Activated CD8-positive, alpha-beta memory T cell treated with anti-CD3 and anti-CD28 coated beads, Interleukin-2, amount 10 ng/mL, durations not matched to agents 7 days and 5 days (primary cell): Measurements from ENCODE around the gene ZBTB21. TPM values are rescaled to one million over a fixed set of nuclear protein-coding genes. Genes with fewer than 3 reads are reported as not detected.

ENCODE experiments used
- ATAC-seq: fragments of 150-1000 bp; cut with Tn5 transposase; one replicate; pipeline ENCODE4 v1.10.0; 2021; ENCODE audit warnings: moderate library complexity
- CTCF ChIA-PET: fragments of 350-600 bp; sonication (Branson Sonifier 250); formaldehyde crosslinking; loops from one replicate; lab custom pipeline; 2021; ENCODE audit warnings: antibody characterized with exemption; lab: Charles Lee
- DNase-seq: peaks from one replicate; pipeline ENCODE4 v3.0.0-alpha.2; 2020
- H3K27ac Mint-ChIP-seq: one replicate; pipeline ENCODE4 v1.8.0; 2021; ENCODE audit warnings: mild to moderate bottlenecking, mixed read lengths
- H3K27me3 Mint-ChIP-seq: one replicate; pipeline ENCODE4 v1.8.0; 2021; ENCODE audit warnings: mixed read lengths
- H3K36me3 Mint-ChIP-seq: one replicate; pipeline ENCODE4 v1.8.0; 2021; ENCODE audit warnings: mild to moderate bottlenecking, mixed read lengths
- H3K4me1 Mint-ChIP-seq: one replicate; pipeline ENCODE4 v1.8.0; 2021; ENCODE audit warnings: mixed read lengths
- H3K4me3 Mint-ChIP-seq: one replicate; pipeline ENCODE4 v1.8.0; 2021; ENCODE audit warnings: mild to moderate bottlenecking, moderate library complexity, mixed read lengths
- H3K9me3 Mint-ChIP-seq: one replicate; pipeline ENCODE4 v1.8.0; 2022; ENCODE audit warnings: low read depth, mixed read lengths
- total RNA-seq, 2 experiments: library from RNA; stranded (reverse); gene quantifications; one replicate each; pipeline ENCODE4 v1.2.3, GENCODE V29; 2021

Gene ZBTB21
- total RNA-seq, 2 experiments from 2014 or later: 14.2 to 16.3 TPM

DNA sequence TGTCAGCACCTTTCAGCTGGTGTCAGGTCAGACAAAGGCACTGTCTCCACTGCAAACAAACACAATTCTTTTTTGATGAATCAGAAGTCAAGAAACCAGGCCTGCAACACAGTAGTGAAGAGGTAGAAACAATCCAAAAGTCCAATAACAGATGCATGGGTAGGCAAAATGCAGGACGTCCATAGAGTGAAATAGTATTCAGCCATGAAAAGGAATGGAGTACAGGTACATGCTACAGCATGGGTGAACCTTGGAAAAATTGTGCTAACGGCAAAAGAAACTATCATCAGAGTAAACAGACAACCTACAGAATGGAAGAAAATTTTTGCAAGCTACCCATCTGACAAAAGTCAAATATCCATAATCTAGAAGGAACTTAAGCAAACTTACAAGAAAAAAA, 26.2 kb upstream of the ZBTB21 start:
- CTCF ChIA-PET: no interaction called here
- Mint-ChIP-seq H3K4me1 (no peaks in the 10 kb centered on the region), H3K9me3 (no peaks in the 10 kb centered on the region), H3K36me3 (no peaks in the 10 kb centered on the region), H3K27me3 (peaks cover 2% of the 10 kb centered on the region), H3K4me3 (no peak overlapping the region), H3K27ac (no peak overlapping the region)
- no peak for DNase-seq
- no peak for ATAC-seq

DNA sequence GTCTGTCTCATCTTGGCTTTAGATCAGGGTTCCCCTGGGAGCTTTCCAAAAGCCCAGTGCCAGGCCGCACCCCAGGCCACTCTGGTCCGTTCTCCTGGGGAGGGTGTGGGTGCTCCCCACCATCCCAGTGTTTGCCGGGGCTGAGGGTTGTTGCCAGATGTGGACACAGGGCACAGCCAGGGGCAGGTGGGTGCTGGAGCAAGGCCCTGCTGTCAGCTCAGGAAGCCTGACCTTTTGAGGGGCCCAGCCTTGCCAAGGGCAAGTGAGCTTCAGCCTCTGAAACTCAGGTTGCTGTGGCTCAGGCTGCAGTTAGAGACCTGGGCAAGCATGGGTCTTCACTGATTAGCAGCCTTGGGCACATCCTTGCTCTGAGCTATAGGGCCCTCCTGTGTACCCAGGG, 22.8 kb upstream of the ZBTB21 start:
- DNase-seq: no peak
- no peak overlapping the region for H3K4me3 Mint-ChIP-seq
- H3K27ac Mint-ChIP-seq: no peak overlapping the region
- CTCF ChIA-PET: no interaction called here
- no peaks in the 10 kb centered on the region for H3K36me3 Mint-ChIP-seq
- peaks cover 4% of the 10 kb centered on the region for H3K27me3 Mint-ChIP-seq
- no peaks in the 10 kb centered on the region for H3K9me3 Mint-ChIP-seq
- H3K4me1 Mint-ChIP-seq: no peaks in the 10 kb centered on the region
- ATAC-seq: no peak

DNA sequence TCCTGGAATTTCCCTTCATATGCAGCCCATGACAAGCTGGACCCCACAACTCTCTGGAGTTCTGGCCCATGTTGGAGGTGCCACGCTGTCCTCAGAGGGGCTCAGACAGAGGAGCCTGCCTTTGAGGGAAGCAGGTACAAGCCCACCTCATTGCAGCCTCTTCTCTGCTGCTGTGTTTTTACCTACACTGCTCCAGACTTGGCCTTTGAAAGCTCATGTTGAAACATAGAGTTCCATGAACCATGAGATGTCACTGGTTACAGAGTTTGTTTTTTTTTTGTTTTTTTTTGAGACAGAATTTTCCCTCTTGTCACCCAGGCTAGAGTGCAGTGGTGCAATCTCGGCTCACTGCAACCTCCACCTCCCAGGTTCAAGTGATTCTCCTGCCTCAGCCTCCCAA, 22.1 kb upstream of the ZBTB21 start:
- H3K4me1 Mint-ChIP-seq: no peaks in the 10 kb centered on the region
- ATAC-seq (no peak), DNase-seq (no peak)
- no peak overlapping the region for H3K27ac Mint-ChIP-seq
- H3K4me3 Mint-ChIP-seq: no peak overlapping the region
- H3K36me3 Mint-ChIP-seq: no peaks in the 10 kb centered on the region
- CTCF ChIA-PET: interaction anchor here (1.7 kb wide), 1 partner anchor 13 kb away, joined by 4 read pairs; no protein-coding TSS in a partner anchor
- peaks cover 4% of the 10 kb centered on the region for H3K27me3 Mint-ChIP-seq
- H3K9me3 Mint-ChIP-seq: no peaks in the 10 kb centered on the region

DNA sequence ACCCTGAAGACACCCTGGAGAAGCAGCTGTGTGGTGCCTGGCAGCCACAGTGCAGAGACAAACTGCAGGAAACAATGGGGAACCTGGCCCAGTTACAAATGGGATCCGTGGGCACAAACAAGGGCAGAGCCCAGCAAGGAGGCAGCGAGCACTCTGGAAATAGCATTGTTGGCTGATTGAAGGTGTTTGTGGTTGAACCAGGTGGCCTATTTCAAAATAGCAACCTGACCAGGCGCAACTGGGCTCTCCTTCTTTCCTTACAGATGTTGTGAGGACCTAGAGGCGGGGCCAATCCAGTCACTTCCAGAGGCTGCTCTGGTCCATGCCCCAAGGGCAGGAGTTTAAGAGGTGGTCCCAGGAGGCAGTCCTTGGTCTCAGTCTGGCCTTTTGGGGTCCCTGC, 21.7 kb upstream of the ZBTB21 start:
- Mint-ChIP-seq H3K27ac (no peak overlapping the region), H3K4me1 (no peaks in the 10 kb centered on the region), H3K36me3 (no peaks in the 10 kb centered on the region), H3K27me3 (peaks cover 4% of the 10 kb centered on the region), H3K4me3 (no peak overlapping the region), H3K9me3 (no peaks in the 10 kb centered on the region)
- ATAC-seq (no peak), DNase-seq (no peak)
- CTCF ChIA-PET: interaction anchor here (1.7 kb wide), 1 partner anchor 14 kb away, joined by 4 read pairs; no protein-coding TSS in a partner anchor

DNA sequence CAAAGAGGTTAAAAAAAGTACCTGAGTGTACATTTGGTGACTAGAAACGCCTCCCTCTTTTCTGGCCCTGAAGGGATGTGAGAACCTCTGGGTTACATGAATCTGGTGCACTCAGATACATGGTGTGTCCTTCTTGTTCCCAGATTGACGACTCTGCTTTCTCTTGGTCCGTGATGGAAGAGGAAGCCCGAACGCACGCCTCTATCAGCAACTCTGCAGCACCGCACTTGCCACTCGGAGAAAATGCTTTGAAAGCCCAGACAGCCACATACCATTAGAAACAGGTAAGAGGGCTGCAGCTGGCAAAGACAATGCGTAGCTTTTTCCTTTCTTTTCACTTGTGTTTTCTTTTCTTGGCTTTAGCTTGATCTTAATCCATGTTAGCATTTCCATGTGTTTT, 21.1 kb upstream of the ZBTB21 start:
- CTCF ChIA-PET: interaction anchor here (1.7 kb wide), 1 partner anchor 14 kb away, joined by 4 read pairs; no protein-coding TSS in a partner anchor
- no peaks in the 10 kb centered on the region for H3K36me3 Mint-ChIP-seq
- no peak overlapping the region for H3K27ac Mint-ChIP-seq

DNA sequence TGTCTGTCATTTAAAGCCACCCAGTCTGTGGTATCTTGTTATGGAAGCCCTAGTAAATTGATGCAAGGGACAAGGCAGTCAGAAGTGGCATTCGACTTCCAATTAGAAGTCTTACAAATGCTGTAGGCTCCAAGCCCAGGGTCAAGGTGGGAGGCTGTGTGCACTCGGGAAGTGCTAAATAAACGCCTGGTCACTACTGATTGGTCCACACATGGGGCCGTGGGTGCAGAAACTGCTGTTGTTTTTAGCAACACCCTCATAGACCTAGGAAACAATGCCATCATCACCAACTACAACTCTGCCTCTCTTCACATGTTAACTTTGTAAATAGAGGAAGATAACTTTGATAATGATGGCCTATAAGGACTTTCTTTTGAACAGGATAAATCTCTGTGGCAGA, 20.2 kb upstream of the ZBTB21 start:
- ATAC-seq (no peak), DNase-seq (no peak)
- Mint-ChIP-seq H3K4me1 (no peaks in the 10 kb centered on the region), H3K27ac (no peak overlapping the region), H3K4me3 (no peak overlapping the region), H3K9me3 (no peaks in the 10 kb centered on the region), H3K36me3 (no peaks in the 10 kb centered on the region), H3K27me3 (peaks cover 4% of the 10 kb centered on the region)
- CTCF ChIA-PET: no interaction called here

More for the DNA sequence above, 21.1 kb upstream of the ZBTB21 start:
- no peak for DNase-seq
- H3K4me3 Mint-ChIP-seq: no peak overlapping the region
- ATAC-seq: no peak
- no peaks in the 10 kb centered on the region for H3K4me1 Mint-ChIP-seq
- H3K9me3 Mint-ChIP-seq: no peaks in the 10 kb centered on the region
- H3K27me3 Mint-ChIP-seq: peaks cover 4% of the 10 kb centered on the region

DNA sequence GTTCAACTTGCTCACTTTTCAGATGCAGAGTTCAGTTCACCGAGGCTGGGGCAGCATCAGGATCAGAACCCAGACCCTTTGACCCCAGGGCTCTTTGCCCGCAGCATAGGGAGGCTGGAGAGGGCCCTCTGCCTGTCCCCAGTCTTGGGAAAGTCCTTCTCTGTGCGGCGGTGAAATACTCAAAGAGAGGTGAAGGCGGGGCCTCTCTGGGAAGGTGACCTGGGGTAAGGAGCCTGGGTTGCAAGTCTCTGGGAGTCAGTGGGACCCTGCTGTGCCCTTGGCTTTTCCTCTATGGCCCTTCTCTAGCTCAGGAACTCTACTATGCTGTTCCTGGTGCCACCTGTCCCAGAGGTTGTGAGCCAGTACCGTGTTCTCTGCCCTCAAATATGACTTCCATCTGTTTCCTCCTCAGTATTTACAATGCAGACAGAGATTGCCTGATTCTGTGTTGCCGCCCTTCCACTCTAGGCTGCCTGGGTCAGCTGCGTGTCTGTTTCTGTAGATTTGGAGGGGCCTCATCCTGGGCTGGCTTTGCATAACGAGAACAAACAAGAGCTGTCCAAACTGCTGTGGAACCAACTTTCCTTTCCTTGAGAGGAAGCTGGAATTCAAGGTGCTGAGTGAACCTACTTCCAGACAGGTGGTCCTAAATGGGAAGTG, 18.7 kb upstream of the ZBTB21 start:
- Mint-ChIP-seq H3K27ac (no peak overlapping the region), H3K9me3 (no peaks in the 10 kb centered on the region), H3K36me3 (no peaks in the 10 kb centered on the region), H3K27me3 (peaks cover 4% of the 10 kb centered on the region), H3K4me1 (no peaks in the 10 kb centered on the region), H3K4me3 (no peak overlapping the region)
- no peak for ATAC-seq
- no peak for DNase-seq
- CTCF ChIA-PET: no interaction called here

DNA sequence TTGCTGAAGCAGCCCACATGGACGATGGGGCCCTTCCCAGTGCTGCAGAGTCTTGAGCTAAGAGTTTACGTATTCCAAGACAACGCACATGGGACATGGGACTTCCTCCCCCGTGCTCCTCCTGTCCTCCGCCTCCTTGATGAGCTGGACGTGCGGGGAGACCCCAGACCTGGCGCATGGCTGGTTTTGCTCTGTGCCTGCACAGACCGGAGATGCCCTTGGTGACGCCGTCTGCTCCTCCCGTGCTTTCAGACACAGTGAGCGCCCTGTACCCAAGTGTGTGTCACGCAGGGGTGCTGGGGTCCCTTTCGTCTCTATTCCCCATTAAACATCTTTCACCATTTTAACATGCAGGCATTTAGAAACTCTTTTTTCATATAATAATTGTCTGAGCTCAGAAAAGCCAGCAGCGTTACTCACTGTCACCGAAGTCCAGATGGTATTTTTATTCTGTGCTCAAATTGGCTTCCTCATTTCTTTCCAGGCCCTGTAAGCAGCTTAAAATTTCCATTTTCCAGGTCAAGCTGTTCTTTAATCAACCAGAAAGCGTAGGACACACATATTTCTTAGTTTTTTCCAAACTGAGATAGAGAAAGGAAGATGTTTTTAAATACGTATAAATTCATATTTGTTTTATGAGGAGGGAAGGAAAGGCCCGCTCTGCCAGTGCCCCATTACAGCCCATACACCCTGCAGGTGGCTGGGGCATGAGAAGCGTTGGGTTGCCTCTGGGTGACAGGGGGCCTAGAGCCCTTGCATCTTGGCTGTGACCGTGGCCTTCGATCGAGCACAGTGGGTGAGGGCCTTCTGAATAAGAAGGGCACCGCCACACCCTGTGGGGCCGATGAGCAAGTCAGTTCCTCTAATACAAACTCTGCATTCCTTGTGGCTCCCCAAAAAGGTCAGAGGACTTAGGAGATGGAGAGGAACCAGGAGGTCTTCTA, 17.9 kb upstream of the ZBTB21 start:
- H3K36me3 Mint-ChIP-seq: no peaks in the 10 kb centered on the region
- no peaks in the 10 kb centered on the region for H3K9me3 Mint-ChIP-seq
- CTCF ChIA-PET: no interaction called here
- DNase-seq (no peak), ATAC-seq (no peak)
- no peak overlapping the region for H3K4me3 Mint-ChIP-seq
- peaks cover 4% of the 10 kb centered on the region for H3K27me3 Mint-ChIP-seq
- no peaks in the 10 kb centered on the region for H3K4me1 Mint-ChIP-seq
- no peak overlapping the region for H3K27ac Mint-ChIP-seq

DNA sequence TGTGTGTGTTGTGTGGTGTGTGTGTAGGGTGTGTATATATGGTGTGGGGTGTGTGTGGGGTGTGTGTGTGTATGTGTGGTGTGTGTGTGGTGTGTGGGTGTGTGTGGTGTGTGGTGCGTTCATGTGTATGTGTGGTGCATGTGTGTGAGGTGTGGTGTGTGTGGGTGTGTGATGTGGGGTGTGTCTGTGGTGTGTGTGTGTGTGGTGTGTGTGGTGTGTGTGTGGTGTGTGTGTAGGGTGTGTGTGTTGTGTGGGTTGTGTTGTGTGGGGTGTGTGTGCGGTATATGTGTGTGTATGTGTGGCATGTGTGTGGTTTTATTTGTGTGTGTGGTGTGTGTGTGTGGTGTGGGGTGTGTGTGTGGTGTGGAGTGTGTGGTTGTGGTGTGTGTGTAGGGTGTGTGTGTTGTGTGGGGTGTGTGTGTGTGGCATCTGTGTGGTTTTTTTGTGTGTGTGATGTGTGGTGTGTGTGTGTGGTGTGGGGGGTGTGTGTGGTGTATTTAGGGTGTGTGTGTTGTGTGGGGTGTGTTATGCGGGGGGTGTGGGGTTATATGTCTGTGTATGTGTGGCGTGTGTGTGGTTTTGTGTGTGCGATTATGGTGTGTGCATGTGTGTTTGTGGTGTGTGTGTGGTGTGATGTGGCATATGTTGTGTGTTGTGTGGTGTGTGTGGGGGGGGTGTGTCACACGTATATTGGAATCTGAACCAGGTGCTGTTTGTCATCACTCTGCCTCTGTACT, 17.1 kb upstream of the ZBTB21 start:
- no peak overlapping the region for H3K27ac Mint-ChIP-seq
- peaks cover 4% of the 10 kb centered on the region for H3K27me3 Mint-ChIP-seq
- no peak overlapping the region for H3K4me3 Mint-ChIP-seq
- ATAC-seq (no peak), DNase-seq (no peak)
- no peaks in the 10 kb centered on the region for H3K4me1 Mint-ChIP-seq
- CTCF ChIA-PET: no interaction called here
- no peaks in the 10 kb centered on the region for H3K9me3 Mint-ChIP-seq
- no peaks in the 10 kb centered on the region for H3K36me3 Mint-ChIP-seq

DNA sequence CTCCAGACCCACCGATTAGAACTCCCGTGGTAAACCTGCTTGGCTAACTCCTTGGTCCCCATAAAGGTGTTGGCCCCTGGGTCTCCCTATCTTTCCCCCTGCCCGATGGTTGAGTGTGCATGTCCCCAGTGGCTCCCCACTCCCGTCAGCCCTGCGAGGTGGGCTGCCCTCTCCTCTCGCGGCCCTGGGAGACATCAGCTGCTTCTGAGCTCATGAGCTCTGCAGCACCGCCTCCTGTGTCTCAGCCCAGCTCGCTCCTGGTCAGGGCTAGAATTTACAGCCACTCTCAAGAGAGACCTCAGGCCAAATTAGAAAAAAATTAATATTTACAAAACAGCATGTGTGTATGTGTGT, 15.9 kb upstream of the ZBTB21 start:
- H3K27ac Mint-ChIP-seq: no peak overlapping the region
- CTCF ChIA-PET: interaction anchor here (1.0 kb wide), 1 partner anchor 9 kb away, joined by 3 read pairs; no protein-coding TSS in a partner anchor
- ATAC-seq: no peak

DNA sequence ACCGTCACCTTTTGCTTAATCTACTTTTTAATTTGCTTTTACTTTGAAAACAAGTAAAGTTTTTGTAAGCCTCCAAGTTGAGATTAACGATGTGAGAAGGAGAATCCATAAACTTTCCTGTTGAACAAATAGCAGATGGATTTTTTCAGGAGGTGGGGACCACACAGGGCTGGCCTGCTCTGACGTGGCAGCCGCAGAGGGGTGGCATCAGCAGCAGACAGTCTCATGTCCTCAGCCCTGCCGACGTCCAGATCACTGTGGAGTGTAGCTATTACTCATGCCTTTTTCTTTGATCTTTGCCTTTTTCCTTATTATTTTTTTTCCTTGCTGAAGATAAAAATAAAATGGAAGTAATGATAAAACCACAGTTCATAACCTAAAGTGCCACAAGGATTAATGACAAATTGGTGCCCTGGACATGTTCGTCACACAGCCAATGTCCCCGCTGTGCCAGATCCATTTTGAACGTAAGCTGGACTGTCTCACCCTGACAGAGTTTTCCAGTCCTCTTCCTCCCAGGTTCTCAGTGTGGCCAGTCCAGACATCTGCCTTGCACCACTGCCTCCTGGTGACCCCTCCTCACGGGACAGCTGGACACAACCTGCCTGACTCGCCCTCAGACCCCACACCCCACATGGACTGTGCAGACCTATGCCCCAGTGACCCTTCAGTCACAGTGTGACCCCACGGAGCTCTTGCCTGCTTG, 15.4 kb upstream of the ZBTB21 start:
- H3K4me3 Mint-ChIP-seq: no peak overlapping the region
- H3K27me3 Mint-ChIP-seq: no peaks in the 10 kb centered on the region
- H3K27ac Mint-ChIP-seq: no peak overlapping the region
- ATAC-seq (no peak), DNase-seq (no peak)
- H3K4me1 Mint-ChIP-seq: no peaks in the 10 kb centered on the region
- H3K9me3 Mint-ChIP-seq: no peaks in the 10 kb centered on the region
- CTCF ChIA-PET: interaction anchor here (1.0 kb wide), 2 partner anchors 10 to 31 kb away, joined by 3 read pairs; no protein-coding TSS in a partner anchor
- H3K36me3 Mint-ChIP-seq: no peaks in the 10 kb centered on the region

More for the DNA sequence above, 15.9 kb upstream of the ZBTB21 start:
- H3K36me3 Mint-ChIP-seq: no peaks in the 10 kb centered on the region
- DNase-seq: no peak
- no peak overlapping the region for H3K4me3 Mint-ChIP-seq
- H3K9me3 Mint-ChIP-seq: no peaks in the 10 kb centered on the region
- H3K27me3 Mint-ChIP-seq: no peaks in the 10 kb centered on the region
- H3K4me1 Mint-ChIP-seq: no peaks in the 10 kb centered on the region

DNA sequence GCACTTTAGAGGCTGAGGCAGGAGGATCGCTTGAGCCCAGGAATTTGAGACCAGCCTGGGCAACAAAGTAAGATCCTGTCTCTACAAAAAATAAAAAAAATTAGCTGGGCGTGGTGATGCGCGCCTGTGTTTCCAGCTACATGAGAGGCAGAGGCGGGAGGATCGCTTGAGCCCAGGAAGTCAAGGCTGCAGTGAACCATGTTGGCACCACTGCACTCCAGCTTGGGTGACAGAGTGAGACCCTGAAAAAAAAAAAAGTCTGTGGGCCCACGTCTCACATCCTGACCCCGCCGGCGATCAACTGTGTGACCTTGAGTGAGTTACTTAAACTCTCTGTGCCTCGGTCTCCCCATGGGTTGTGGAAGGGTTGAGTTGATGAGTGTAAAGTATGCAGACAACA, 12.7 kb upstream of the ZBTB21 start:
- no peak for ATAC-seq
- no peak for DNase-seq
- CTCF ChIA-PET: no interaction called here
- H3K36me3 Mint-ChIP-seq: no peaks in the 10 kb centered on the region
- no peaks in the 10 kb centered on the region for H3K4me1 Mint-ChIP-seq
- no peak overlapping the region for H3K4me3 Mint-ChIP-seq
- peaks cover 3% of the 10 kb centered on the region for H3K27me3 Mint-ChIP-seq
- no peak overlapping the region for H3K27ac Mint-ChIP-seq
- H3K9me3 Mint-ChIP-seq: no peaks in the 10 kb centered on the region

DNA sequence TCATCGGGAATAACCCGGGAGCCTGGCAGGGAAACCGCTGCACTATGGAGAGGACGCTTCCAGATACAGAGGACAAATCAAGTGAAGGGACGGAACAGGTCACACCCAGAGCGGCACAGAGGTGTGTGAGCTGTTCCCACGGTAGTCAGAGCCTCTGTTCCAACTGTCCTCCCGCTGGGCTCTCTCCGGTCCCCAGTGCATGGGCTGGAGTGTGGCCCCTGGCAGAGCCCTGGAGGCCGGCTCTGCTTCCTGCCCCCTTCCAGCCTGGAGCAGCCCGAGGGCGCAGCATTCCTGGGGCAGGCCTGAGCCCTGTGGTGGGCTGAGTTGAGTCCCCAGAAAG, 11.9 kb upstream of the ZBTB21 start:
- H3K27ac Mint-ChIP-seq: no peak overlapping the region
- no peaks in the 10 kb centered on the region for H3K36me3 Mint-ChIP-seq
- no peak for ATAC-seq

More for the DNA sequence above, 11.9 kb upstream of the ZBTB21 start:
- DNase-seq: no peak
- H3K9me3 Mint-ChIP-seq: no peaks in the 10 kb centered on the region
- no peak overlapping the region for H3K4me3 Mint-ChIP-seq
- CTCF ChIA-PET: interaction anchor here (1.5 kb wide), 1 partner anchor 95 kb away, joined by 4 read pairs; no protein-coding TSS in a partner anchor
- H3K4me1 Mint-ChIP-seq: no peaks in the 10 kb centered on the region
- peaks cover 3% of the 10 kb centered on the region for H3K27me3 Mint-ChIP-seq
